ENCODE data around the gene SMAD9. TPM values are rescaled to one million over a fixed set of nuclear protein-coding genes. Genes with fewer than 3 reads are reported as not detected.

Gene SMAD9
- total and polyA plus RNA-seq, 2 experiments from 2014 or later: 3.2 to 5.8 TPM

DNA sequence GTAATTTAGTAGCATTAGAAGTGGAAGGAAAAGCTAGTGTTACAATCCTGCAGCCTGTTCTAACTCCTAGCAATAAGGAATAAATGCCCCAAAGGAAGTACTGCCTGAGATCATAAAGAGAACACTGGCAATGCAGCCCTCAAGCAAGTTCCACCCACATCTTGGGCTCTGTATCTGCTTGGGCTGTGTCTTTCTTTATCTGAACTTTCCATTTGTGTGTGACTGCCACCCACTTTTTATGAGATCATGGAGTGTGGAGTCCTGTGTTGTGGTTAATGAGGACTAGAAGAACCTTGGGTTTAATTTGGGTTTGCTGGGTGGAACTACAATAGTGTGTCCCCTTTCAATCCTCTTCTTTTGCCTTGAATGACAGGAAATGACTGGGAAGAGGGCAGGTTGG is 62.8 kb downstream of the SMAD9 start:
- H3K4me3 ChIP-seq: no peak overlapping the region
- H3K4me2 ChIP-seq: no peak overlapping the region
- no peaks in the 10 kb centered on the region for H3K27me3 ChIP-seq
- H3K9me3 ChIP-seq (ENCODE audit: low read depth): no peaks in the 10 kb centered on the region
- no peaks in the 10 kb centered on the region for H3K9me2 ChIP-seq (replicated peaks; ENCODE audit: insufficient read depth)
- no peaks in the 10 kb centered on the region for H3K79me2 ChIP-seq
- no peak overlapping the region for H3K27ac ChIP-seq
- no peaks in the 10 kb centered on the region for H3K36me3 ChIP-seq (replicated peaks; ENCODE audit: insufficient read depth, low read depth)
- no peaks in the 10 kb centered on the region for H3K4me1 ChIP-seq (ENCODE audit: insufficient read depth)
- H2AFZ ChIP-seq: no peak overlapping the region
- TF ChIP-seq, protein P1, sequence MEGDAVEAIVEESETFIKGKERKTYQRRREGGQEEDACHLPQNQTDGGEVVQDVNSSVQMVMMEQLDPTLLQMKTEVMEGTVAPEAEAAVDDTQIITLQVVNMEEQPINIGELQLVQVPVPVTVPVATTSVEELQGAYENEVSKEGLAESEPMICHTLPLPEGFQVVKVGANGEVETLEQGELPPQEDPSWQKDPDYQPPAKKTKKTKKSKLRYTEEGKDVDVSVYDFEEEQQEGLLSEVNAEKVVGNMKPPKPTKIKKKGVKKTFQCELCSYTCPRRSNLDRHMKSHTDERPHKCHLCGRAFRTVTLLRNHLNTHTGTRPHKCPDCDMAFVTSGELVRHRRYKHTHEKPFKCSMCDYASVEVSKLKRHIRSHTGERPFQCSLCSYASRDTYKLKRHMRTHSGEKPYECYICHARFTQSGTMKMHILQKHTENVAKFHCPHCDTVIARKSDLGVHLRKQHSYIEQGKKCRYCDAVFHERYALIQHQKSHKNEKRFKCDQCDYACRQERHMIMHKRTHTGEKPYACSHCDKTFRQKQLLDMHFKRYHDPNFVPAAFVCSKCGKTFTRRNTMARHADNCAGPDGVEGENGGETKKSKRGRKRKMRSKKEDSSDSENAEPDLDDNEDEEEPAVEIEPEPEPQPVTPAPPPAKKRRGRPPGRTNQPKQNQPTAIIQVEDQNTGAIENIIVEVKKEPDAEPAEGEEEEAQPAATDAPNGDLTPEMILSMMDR (IDR thresholded peaks at IDR 0.05; ENCODE audit: poor library complexity): no peak
- TF ChIP-seq EZH2phosphoT487 (IDR thresholded peaks at IDR 0.05; ENCODE audit: low read depth, severe bottlenecking, unreplicated experiment) (no peak), EZH2 (IDR thresholded peaks at IDR 0.05; ENCODE audit: borderline replicate concordance) (no peak)
- DNase-seq (ENCODE audit: low spot score): no peak
- H4K20me1 ChIP-seq (ENCODE audit: insufficient read depth, poor library complexity, severe bottlenecking): no peaks in the 10 kb centered on the region

DNA sequence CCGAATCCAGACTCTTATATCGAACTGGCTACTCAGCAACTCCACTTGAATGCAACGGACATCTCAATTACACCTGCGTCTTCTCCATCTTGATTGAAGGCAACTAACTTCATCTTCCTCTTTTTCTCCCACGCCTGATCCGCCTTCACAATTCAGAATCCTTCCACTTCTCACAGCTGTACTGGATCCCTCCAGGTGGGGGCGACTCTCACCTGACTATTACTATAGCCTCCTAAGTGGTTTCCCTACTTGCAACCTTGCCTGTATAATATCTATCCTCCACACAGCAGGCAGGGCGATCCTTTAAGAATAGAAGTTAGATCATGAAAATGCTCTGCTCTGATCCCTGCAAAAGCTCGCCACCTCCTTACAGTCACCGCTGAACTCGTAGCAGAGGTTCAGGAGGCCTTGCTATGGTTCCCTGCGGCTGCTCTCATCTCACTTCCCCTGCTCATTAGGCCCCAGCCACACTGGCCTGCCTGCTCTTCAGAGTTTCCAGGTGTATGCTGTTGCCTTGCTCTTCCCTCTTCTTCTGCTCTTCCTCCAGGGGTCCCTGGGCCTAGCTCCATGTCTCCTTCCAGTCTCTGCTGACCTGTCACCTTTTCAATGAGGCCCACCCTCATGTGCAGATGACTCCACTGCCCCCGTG is 69.1 kb downstream of the SMAD9 start:
- no peaks in the 10 kb centered on the region for H3K9me2 ChIP-seq (replicated peaks; ENCODE audit: insufficient read depth)
- no peak overlapping the region for H3K4me2 ChIP-seq
- DNase-seq (ENCODE audit: low spot score): no peak
- no peaks in the 10 kb centered on the region for H3K4me1 ChIP-seq (ENCODE audit: insufficient read depth)
- no peak overlapping the region for H3K4me3 ChIP-seq
- H3K27me3 ChIP-seq: no peaks in the 10 kb centered on the region
- TF ChIP-seq EZH2 (IDR thresholded peaks at IDR 0.05; ENCODE audit: borderline replicate concordance): no peak
- TF ChIP-seq, protein P1 (IDR thresholded peaks at IDR 0.05; ENCODE audit: poor library complexity): peak; percentile 20
- no peak for TF ChIP-seq EZH2phosphoT487 (IDR thresholded peaks at IDR 0.05; ENCODE audit: low read depth, severe bottlenecking, unreplicated experiment)
- H2AFZ ChIP-seq: no peak overlapping the region
- no peak overlapping the region for H3K27ac ChIP-seq
- no peaks in the 10 kb centered on the region for H3K9me3 ChIP-seq (ENCODE audit: low read depth)
- no peaks in the 10 kb centered on the region for H3K36me3 ChIP-seq (replicated peaks; ENCODE audit: insufficient read depth, low read depth)
- no peaks in the 10 kb centered on the region for H4K20me1 ChIP-seq (ENCODE audit: insufficient read depth, poor library complexity, severe bottlenecking)
- 92% methylated on average over 13 of the region's 13 CpGs for WGBS (ENCODE audit: low lambda C conversion rate, missing lambda C conversion rate)
- no peaks in the 10 kb centered on the region for H3K79me2 ChIP-seq

GRCh38 chr13:36848199-36848982 is 71.6 kb downstream of the SMAD9 start:
- Histone ChIP-seq H2AFZ (no peak overlapping the region), H3K27ac (no peak overlapping the region), H3K9me3 (ENCODE audit: low read depth) (no peaks in the 10 kb centered on the region), H3K4me2 (no peak overlapping the region), H3K36me3 (replicated peaks; ENCODE audit: insufficient read depth, low read depth) (no peaks in the 10 kb centered on the region), H3K79me2 (no peaks in the 10 kb centered on the region), H4K20me1 (ENCODE audit: insufficient read depth, poor library complexity, severe bottlenecking) (no peaks in the 10 kb centered on the region), H3K4me3 (no peak overlapping the region), H3K9me2 (replicated peaks; ENCODE audit: insufficient read depth) (no peaks in the 10 kb centered on the region), H3K27me3 (no peaks in the 10 kb centered on the region), H3K4me1 (ENCODE audit: insufficient read depth) (no peaks in the 10 kb centered on the region)
- TF ChIP-seq EZH2 (IDR thresholded peaks at IDR 0.05; ENCODE audit: borderline replicate concordance) (no peak), EZH2phosphoT487 (IDR thresholded peaks at IDR 0.05; ENCODE audit: low read depth, severe bottlenecking, unreplicated experiment) (no peak)
- TF ChIP-seq, protein P1 (IDR thresholded peaks at IDR 0.05; ENCODE audit: poor library complexity): peak; percentile 17
- no peak for DNase-seq (ENCODE audit: low spot score)
- WGBS (ENCODE audit: low lambda C conversion rate, missing lambda C conversion rate): 68% methylated on average over 6 of the region's 6 CpGs
